Stimulated activated CD4-positive, alpha-beta T cell treated with anti-CD3 and anti-CD28 coated beads, Interleukin-12 subunit alpha, Interleukin-12 subunit beta, amount 100 ng/mL, for 24 hours (primary cell): ENCODE measurements around the gene APOBEC3F.
"Not testable (repeated sequence)": the region's sequence is repeated elsewhere in the genome, so short reads cannot be mapped to it uniquely, and the experiment has no call there.

Experiments
- DNase-seq, 2 experiments: peaks; one replicate each; pipeline ENCODE4 v3.0.0-alpha.2; 2020; ENCODE audit warnings: low read depth in 2 of 2

APOBEC3F gene

DNA sequence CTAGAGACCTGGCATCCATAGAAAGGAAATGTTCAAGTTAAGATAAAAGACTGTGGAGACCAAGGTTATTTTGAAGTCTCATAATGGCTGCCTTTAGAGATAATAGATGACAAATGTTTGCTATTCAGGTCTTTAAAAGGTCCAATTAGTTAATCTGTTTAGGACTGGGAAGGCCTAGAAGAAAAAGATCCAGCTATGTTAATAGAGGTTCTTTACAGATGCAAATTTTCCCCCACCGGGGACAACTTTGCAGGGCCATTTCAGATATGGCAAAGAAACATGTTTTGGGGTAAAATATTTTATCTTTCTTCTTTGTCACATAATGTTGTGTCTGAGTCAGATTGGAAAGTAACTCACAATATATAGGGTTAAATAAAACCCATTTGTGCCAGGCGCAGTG, 33.3 kb downstream of the APOBEC3F start:
- DNase-seq, result no peak

- DNase-seq, result not testable (repeated sequence)
Measured at GRCh38 chr22:39076155-39077025, 35.7 kb downstream of the APOBEC3F start.

GRCh38 chr22:39077026-39077840, 36.6 kb downstream of the APOBEC3F start, which contains the start of gene APOBEC3G:
TSS of gene APOBEC3G (plus strand) at chr22:39077275. CDS start at chr22:39077362, 87 bp downstream.
- DNase-seq, result peak in 1 of 2 experiments; percentile 31

DNA sequence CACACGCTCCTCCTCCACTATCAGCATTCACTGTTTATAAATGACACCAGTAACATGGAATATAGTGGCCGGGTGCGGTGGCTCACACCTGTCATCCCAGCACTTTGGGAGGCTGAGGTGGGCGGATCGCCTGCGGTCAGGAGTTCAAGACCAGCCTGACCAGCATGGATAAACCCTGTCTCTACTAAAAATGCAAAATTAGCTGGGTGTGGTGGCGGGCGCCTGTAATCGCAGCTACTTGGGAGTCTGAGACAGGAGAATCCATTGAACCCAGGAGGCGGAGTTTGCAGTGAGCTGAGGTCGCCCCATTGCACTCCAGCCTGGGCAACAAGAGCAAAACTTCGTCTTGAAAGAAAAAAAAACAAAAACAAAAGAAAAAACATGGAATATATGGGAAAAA, 37.2 kb downstream of the APOBEC3F start:
- DNase-seq, result not testable (repeated sequence)

DNA sequence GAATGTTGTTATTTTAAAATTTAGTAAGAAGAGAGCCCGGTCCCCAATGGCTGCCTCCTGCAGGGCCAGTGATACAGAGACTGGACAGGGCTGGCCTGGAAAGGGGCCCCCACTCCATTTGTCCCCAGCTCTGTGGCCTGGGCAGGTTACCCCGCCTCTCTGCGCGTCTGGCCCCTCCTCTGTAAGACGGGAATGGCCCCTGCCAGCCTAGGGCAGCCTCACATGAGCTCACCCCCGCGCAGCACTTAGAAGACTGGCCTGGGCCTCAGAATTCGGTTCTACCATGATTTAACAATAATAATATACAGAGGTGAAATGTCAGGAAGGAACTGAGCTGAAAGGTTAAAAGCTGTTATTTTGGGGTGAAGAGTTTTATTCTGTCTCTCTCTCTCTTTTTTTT, 37.7 kb downstream of the APOBEC3F start:
- DNase-seq, result no peak

DNA sequence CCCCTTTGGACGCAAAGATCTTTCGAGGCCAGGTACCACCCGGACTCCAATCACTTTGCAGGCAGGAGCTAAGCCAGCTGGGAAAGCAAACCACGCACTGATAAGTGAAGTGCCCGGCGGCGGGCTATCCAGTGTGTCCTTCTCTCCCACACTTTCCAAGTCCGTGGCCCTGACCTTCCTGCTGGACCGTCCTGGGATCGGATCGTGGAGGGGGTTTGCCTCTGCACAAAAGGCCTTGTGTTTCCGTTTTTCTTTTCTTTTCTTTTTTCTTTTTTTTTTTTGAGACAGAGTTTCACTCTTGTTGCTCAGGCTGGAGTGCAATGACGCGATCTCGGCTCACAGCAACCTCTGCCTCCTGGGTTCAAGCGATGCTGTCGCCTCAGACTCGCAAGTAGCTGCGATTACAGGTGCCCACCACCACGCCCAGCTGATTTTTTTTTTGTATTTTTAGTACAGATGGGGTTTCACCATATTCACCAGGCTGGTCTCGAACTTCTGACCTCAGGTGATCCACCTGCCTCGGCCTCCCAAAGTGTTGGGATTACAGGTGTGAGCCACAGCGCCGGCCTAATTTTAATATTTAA, 38.5 kb downstream of the APOBEC3F start:
- DNase-seq, result not testable (repeated sequence)

DNA sequence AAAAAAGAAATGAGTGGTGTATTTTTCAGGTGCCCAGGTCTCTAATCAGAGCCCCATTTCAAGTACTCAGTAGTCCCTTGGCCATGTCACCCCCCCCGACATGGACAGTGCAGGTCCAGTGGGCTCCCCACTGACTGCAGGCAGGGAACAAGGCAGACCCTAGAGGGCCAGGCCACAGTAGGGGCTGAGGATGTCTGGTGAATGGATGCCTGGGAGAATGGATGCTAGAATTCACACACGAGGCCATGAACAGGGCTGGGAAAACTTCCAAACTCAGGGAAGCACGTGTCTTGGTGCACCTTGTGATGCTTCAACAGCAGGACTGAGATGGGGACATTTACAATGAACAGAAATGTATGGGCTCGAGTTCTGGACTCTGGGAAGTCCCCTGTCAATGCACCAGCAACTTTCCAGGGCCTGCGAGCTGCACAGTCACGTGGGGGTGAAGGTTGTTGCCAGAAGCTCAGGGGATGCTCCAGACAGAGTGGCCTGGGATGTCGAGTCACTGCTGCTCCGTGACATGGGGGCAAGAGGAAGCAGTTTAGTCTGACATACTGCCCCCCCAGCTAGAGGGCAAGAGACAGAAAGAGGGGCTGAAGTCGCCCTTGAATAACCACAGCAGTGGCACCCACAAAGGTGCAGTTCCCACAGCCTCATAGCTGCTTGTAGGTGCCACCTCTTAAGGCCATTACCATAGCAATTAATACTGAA, 39.5 kb downstream of the APOBEC3F start:
- DNase-seq, result no peak

- no peak for DNase-seq
Measured at GRCh38 chr22:39081016-39081415, 40.4 kb downstream of the APOBEC3F start.

DNA sequence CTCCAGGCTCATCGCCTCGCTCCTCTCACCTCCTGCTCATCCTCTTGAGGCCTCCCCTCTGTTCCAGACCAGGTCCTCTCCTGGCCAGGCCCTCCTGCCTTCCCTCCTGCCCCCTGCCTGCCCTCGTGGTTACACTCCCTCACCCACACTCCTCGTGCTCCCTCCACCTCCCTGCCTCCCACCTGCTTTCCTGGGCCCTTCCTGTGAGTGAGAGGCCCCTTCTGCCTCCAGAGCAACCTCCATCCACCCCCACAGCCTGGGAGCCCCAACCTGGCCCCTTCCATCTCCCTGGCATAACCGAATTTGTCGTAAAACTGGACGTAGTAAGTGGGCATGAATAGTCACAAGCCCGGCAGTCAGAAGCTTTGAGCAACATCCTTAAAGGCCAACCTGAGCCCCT, 40.9 kb downstream of the APOBEC3F start:
- no peak for DNase-seq

DNA sequence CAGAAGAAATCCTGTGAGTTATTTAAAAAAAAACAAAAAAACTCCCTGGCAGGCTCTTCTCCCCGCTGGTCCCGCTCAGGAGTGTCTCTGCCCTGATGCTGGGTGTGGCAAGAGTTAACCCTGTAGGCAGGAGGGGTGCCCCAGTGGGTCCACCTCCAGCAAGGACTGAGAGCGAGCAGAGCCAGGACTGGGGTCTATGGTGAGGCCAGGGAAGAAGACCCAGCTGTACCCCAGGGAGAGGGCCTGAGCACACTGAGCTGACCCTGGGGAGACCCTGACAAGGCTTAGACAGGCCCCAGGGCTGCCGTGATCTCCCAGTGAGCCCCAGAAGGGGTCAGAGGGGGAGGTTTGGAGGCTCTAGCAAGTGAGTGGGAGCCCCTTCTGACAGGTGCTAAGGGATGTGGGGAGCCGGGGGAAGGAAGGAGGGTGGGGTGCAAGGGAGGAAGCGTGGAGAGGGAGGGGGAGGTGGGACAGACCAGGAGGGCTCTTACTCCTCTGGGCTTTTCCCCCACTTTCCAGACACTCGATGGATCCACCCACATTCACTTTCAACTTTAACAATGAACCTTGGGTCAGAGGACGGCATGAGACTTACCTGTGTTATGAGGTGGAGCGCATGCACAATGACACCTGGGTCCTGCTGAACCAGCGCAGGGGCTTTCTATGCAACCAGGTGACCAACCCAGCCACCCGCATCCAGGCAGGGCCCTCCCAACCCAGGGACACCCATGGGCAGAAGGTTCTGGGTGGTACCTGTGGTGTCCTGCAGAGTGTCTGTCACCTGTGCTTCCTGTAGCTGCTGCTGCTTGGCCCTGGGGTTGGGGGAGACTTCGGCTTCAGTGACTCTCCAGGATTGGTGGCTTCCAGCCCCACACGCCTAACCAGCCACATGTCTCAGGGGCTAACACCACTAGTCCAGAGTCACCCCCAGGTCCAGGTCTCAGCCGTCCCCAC, 42.8 kb downstream of the APOBEC3F start:
- no peak for DNase-seq

- no peak for DNase-seq
Measured at GRCh38 chr22:39084666-39085065, 44.0 kb downstream of the APOBEC3F start.

- no peak for DNase-seq
Measured at GRCh38 chr22:39087098-39087497, 46.4 kb downstream of the APOBEC3F start.

DNA sequence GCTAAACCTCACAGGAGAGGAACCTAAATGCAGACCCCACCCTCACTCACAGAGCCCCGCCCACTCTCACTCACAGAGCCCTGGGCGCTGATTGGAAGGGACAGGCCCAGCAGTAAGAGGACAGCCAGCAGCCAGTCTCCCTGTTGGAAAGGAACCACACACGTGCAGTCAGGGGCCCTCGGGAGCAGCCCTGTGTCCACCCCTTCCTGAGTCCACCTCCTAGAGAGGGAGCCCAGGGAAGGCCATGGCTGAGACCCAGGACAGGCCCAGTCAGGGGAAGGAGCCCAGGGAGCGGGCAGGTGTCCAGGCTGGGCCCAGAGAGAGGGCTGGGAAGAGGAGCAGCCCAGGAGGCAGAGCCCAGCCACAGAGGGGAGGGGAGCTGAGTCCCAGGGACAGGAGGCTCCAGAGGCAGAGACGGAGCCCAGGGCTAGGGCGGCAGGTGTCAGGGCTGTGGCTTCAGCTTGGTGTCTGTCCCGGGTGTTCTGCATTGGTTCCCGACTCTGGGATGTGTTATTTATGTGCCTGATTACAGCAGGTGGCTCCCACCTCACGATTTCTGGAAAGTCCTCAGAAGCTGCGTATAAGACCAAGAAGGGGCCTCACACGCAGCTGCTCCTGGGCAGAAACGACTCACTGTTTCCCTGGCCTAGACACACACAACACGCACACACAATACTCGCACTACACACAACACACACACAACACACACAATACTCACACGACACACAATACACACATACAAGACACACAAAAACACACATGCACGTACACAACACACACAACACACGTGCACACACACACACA, 47.4 kb downstream of the APOBEC3F start:
- no peak for DNase-seq

DNA sequence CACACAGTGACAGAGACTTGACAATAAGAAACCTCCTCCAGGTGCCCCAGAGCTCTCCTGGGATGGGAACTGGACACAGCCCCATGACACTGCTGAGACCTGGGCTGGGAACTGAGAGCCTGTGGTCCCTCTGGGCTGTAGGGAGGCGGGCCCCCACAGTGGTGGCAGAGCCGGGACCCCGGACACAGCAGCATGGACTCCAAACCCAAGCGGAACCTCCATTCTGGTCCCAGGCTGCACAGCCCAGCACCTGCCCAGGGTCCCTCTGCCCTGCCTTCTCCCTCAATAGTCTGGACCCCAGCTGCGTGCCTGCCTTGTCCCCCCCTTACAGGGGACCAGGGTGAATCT, 48.0 kb downstream of the APOBEC3F start:
- DNase-seq, result no peak

GRCh38 chr22:39089928-39090327, 49.3 kb downstream of the APOBEC3F start:
- DNase-seq, result no peak

DNA sequence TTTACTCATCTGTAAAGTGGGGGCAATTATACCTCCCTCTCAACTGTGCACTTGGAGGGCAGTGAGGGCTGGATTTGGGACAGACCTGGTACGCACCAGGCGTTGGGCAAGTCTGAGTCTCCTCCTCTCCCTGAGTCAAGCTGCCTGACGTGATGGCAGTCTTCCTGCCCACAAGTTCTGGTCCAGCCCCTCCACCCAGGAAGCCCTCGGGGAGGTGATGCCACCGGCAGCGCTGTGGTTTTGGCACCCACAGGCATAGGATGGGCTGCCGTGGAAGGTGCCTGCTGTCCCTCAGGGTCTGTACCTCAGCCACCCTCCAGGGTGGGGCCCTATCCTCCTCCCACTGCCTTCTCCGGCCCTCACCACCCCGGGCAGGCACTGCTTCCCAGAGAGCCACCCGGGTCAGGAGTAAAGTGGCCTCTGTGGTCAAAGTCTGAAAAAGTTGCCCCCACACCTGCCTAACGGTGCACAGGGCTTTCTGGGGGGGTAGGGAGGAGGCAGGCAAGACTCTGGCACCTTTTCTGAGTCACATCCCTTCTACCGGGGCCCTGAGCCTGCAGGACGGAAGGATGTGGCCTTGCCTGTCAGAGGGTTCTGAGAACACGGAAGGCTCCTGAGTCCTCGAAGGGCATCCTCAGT, 49.9 kb downstream of the APOBEC3F start:
- DNase-seq, result peak; percentile 27 to 61

DNA sequence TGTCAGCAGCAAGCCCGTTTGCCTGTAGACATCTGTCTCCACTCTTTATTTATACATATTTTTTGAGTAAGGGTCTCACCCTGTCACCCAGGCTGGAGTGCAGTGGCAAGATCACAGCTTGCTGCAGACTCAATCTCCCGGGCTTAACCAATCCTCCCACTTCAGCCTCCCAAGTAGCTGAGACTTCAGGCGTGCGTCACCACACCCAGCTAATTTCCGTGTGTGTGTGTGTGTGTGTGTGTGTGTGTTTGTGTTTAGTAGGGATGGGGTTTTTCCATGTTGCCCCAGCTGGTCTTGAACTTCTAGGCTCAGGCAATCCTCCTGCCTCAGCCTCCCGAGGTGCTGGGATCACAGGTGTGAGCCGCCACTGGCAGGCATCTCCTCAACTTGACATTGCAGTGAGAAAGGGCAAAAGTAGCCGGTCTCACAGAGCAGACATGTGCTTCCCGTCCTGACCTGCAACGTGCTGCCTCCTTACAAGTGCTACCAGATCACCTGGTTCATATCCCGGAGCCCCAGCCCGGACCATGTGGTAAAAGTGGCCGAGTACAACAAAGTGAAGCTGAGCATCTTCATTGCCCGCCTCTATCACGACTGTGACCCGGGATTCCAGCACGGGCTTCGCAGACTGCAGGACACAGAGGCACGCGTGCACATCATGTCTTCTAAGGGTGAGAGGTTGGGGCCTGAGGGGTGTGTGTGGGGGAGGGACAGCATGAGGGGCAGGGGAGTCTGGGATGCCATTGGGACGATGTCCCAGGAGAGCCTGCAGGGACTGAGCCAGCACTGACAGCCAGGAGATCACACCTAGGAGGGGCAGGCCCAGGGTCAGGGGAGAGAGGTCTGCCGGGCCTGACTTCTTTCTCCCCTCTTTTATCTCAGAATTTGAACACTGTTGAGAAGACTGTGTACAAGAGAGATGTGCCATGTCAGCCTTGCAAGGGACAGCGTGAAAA, 50.7 kb downstream of the APOBEC3F start:
- no peak for DNase-seq
